Trophoblast cell (in vitro differentiated cells and primary cell): Measurements from ENCODE around the gene NDUFV3.

Source experiments
- DNase-seq, 2 donors: peaks; one replicate each; pipeline ENCODE4 v3.0.0-alpha.2; 2016
- H2AFZ ChIP-seq: 2 replicates; pipeline ENCODE4 v1.6.1; 2013; ENCODE audit warnings: low read length, moderate library complexity, mild to moderate bottlenecking; ENCODE audit not compliant: insufficient read depth, poor library complexity
- H2AK5ac ChIP-seq: 2 replicates; pipeline ENCODE4 v1.6.1; 2013; ENCODE audit warnings: mild to moderate bottlenecking, low read length
- H2BK120ac ChIP-seq: 2 replicates; pipeline ENCODE4 v1.6.1; 2013; ENCODE audit warnings: low read length, mild to moderate bottlenecking, moderate library complexity; ENCODE audit not compliant: insufficient read depth, poor library complexity
- H2BK12ac ChIP-seq: 2 replicates; pipeline ENCODE4 v1.6.1; 2013; ENCODE audit warnings: mild to moderate bottlenecking, low read length, moderate library complexity
- H2BK5ac ChIP-seq: 2 replicates; pipeline ENCODE4 v1.6.1; 2013; ENCODE audit warnings: low read length, low read depth, moderate library complexity, mild to moderate bottlenecking; ENCODE audit not compliant: poor library complexity
- H3K14ac ChIP-seq: 2 replicates; pipeline ENCODE4 v1.6.1; 2013; ENCODE audit warnings: mild to moderate bottlenecking, low read length
- H3K18ac ChIP-seq: 2 replicates; pipeline ENCODE4 v1.6.1; 2013; ENCODE audit warnings: mild to moderate bottlenecking, low read length
- H3K23ac ChIP-seq: 2 replicates; pipeline ENCODE4 v1.6.1; 2013; ENCODE audit warnings: low read length
- H3K27ac ChIP-seq: 2 replicates; pipeline ENCODE4 v1.5.1; 2013; ENCODE audit warnings: low read depth, mild to moderate bottlenecking, inconsistent platforms, low read length, moderate library complexity
- H3K27me3 ChIP-seq: 2 replicates; pipeline ENCODE4 v1.6.1; 2013; ENCODE audit warnings: inconsistent platforms, mild to moderate bottlenecking, low read length, moderate library complexity; ENCODE audit not compliant: insufficient read depth
- H3K36me3 ChIP-seq, 2 experiments: 1 replicate in 1 of 2; 2 replicates in 1 of 2; pipeline ENCODE4 v1.6.1; 2013; ENCODE audit warnings: low read length in 2 of 2, mild to moderate bottlenecking in 2 of 2, moderate library complexity in 1 of 2; ENCODE audit not compliant: insufficient read depth in 2 of 2, control insufficient read depth in 1 of 2
- H3K4ac ChIP-seq: 2 replicates; pipeline ENCODE4 v1.6.1; 2013; ENCODE audit warnings: low read depth, mild to moderate bottlenecking, low read length, moderate library complexity
- H3K4me1 ChIP-seq, 2 experiments: 1 replicate in 1 of 2; 2 replicates in 1 of 2; pipeline ENCODE4 v1.6.1; 2013; ENCODE audit warnings: low read length in 2 of 2, mild to moderate bottlenecking in 2 of 2, moderate library complexity in 1 of 2; ENCODE audit not compliant: insufficient read depth in 2 of 2, control insufficient read depth in 1 of 2
- H3K4me2 ChIP-seq: 2 replicates; pipeline ENCODE4 v1.6.1; 2013; ENCODE audit warnings: inconsistent platforms, mild to moderate bottlenecking, low read length, moderate library complexity
- H3K4me3 ChIP-seq: 2 replicates; pipeline ENCODE4 v1.5.1; 2013; ENCODE audit warnings: mild to moderate bottlenecking, low read depth, low read length, inconsistent platforms
- H3K79me1 ChIP-seq: one replicate; pipeline ENCODE4 v1.6.1; 2013; ENCODE audit warnings: low read length
- H3K79me2 ChIP-seq: 2 replicates; pipeline ENCODE4 v1.6.1; 2013; ENCODE audit warnings: low read length, mild to moderate bottlenecking; ENCODE audit not compliant: control insufficient read depth, insufficient read depth, poor library complexity
- H3K9ac ChIP-seq: 2 replicates; pipeline ENCODE4 v1.6.1; 2013; ENCODE audit warnings: mild to moderate bottlenecking, low read length
- H3K9me3 ChIP-seq: 2 replicates; pipeline ENCODE4 v1.6.1; 2013; ENCODE audit warnings: low read depth, mild to moderate bottlenecking, control low read depth, inconsistent platforms, low read length; ENCODE audit not compliant: insufficient read depth
- H4K12ac ChIP-seq: 2 replicates; pipeline ENCODE4 v1.6.1; 2013; ENCODE audit warnings: low read depth, mild to moderate bottlenecking, low read length, moderate library complexity
- H4K8ac ChIP-seq: 2 replicates; pipeline ENCODE4 v1.6.1; 2013; ENCODE audit warnings: low read depth, mild to moderate bottlenecking, low read length, moderate library complexity
- H4K91ac ChIP-seq: one replicate; pipeline ENCODE4 v1.6.1; 2013; ENCODE audit warnings: low read depth, mild to moderate bottlenecking, low read length, moderate library complexity
- WGBS: extraction: QIAGEN DNeasy Blood & Tissue Kit; methylation state at CpG from one replicate; pipeline ENCODE4 v1.1.7; 2013; ENCODE audit warnings: missing lambda C conversion rate; ENCODE audit not compliant: insufficient read length, insufficient coverage; ENCODE audit errors: extremely low coverage; 5-methylcytosine and 5-hydroxymethylcytosine counted together

Gene NDUFV3

GRCh38 chr21:42855937-42856335 is 37.2 kb upstream of the NDUFV3 start:
- no peak overlapping the region for H3K18ac ChIP-seq
- no peak overlapping the region for H3K14ac ChIP-seq
- no peaks in the 10 kb centered on the region for H3K4me1 ChIP-seq
- no peak overlapping the region for H3K23ac ChIP-seq
- H3K4me2 ChIP-seq, result no peak overlapping the region
- no peak for DNase-seq
- H2BK5ac ChIP-seq, result no peak overlapping the region
- H3K4ac ChIP-seq, result no peak overlapping the region
- no peak overlapping the region for H2AK5ac ChIP-seq
- no peak overlapping the region for H4K12ac ChIP-seq
- no peak overlapping the region for H4K91ac ChIP-seq
- H3K27me3 ChIP-seq, result no peaks in the 10 kb centered on the region
- H3K79me1 ChIP-seq, result no peaks in the 10 kb centered on the region
- H2AFZ ChIP-seq, result no peak overlapping the region
- WGBS, result no CpG with 5 or more reads among the region's 18 CpGs
- no peak overlapping the region for H4K8ac ChIP-seq
- H2BK120ac ChIP-seq, result no peak overlapping the region
- peaks cover 87 to 88% of the 10 kb centered on the region in 2 experiments for H3K36me3 ChIP-seq
- peak overlapping the region; percentile 8 for H3K4me3 ChIP-seq
- no peak overlapping the region for H3K9ac ChIP-seq
- no peak overlapping the region for H2BK12ac ChIP-seq
- no peak overlapping the region for H3K27ac ChIP-seq
- H3K79me2 ChIP-seq, result no peaks in the 10 kb centered on the region
- peaks cover 2% of the 10 kb centered on the region for H3K9me3 ChIP-seq

DNA sequence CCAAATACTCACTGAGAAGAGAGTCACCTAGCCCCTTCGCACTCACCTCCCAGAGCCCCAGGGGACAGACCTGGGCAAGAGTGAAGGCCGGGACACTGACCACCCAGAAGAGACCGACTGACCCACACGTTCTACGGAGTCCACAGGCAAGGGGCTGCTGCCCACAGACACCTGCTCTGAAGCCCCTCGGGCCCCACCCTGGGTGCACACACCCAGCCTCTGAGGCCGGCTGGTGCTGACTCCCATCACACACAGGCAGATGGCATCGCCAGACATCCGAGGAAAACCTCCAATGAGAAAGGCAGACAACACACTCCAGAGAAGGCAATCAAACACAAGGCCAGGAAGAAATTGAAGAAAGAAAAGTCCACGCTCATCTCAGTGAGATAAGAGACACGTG is 35.9 kb upstream of the NDUFV3 start:
- Histone ChIP-seq H2AFZ (no peak overlapping the region), H2BK5ac (no peak overlapping the region), H2BK120ac (no peak overlapping the region), H3K23ac (no peak overlapping the region), H3K27me3 (no peaks in the 10 kb centered on the region), H3K36me3 (peaks cover 82 to 83% of the 10 kb centered on the region in 2 experiments), H4K91ac (no peak overlapping the region), H2BK12ac (no peak overlapping the region), H3K4me1 (no peaks in the 10 kb centered on the region), H3K27ac (no peak overlapping the region), H3K79me2 (no peaks in the 10 kb centered on the region), H3K9me3 (peaks cover 2% of the 10 kb centered on the region), H3K14ac (no peak overlapping the region), H4K12ac (no peak overlapping the region), H3K4ac (no peak overlapping the region), H3K4me2 (no peak overlapping the region), H3K9ac (no peak overlapping the region), H4K8ac (no peak overlapping the region), H3K18ac (no peak overlapping the region), H2AK5ac (no peak overlapping the region), H3K79me1 (no peaks in the 10 kb centered on the region), H3K4me3 (no peak overlapping the region)
- no peak for DNase-seq
- no CpG with 5 or more reads among the region's 11 CpGs for WGBS

DNA sequence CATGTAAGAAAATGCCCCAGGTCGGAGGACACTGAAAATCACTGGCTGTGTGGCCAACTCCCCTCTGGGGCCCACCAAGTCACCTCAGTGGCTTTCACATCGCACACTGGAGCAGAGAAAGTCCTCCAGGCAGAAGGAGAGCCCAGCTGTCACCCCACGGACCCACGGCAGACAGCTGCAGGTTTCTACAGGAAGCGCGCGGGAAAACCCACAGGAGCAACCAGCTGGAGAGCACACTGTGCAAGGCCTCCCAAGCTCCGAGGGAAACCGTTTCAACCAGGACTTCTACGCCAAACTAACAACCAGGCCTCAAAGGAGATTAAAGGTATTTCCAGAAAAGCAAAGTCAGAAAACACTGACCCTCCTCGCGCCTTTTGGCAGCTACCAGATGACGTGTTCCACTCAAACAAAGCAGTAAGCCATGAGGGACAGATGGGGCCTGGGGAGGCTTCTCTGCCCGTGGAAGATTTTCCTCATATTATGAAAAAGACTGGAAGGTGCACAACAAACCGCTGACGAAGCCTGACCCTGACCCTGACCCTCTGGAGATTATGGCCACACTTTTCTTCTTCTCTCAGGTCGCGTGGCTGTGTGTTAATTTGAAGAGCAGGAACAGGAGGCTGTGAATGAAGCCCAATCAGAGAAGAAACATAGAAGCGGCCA is 34.8 kb upstream of the NDUFV3 start:
- no peaks in the 10 kb centered on the region for H3K27me3 ChIP-seq
- no peak overlapping the region for H3K9ac ChIP-seq
- H3K36me3 ChIP-seq, result peaks cover 85% of the 10 kb centered on the region in 2 experiments
- H3K14ac ChIP-seq, result no peak overlapping the region
- no peak overlapping the region for H4K91ac ChIP-seq
- H3K18ac ChIP-seq, result peak overlapping the region; percentile 15
- no peak overlapping the region for H3K4ac ChIP-seq
- H3K4me1 ChIP-seq, result no peaks in the 10 kb centered on the region
- no peak for DNase-seq
- no peaks in the 10 kb centered on the region for H3K79me2 ChIP-seq
- no CpG with 5 or more reads among the region's 19 CpGs for WGBS
- H2BK12ac ChIP-seq, result no peak overlapping the region
- H4K8ac ChIP-seq, result no peak overlapping the region
- H2AK5ac ChIP-seq, result no peak overlapping the region
- no peak overlapping the region for H2BK120ac ChIP-seq
- H3K23ac ChIP-seq, result no peak overlapping the region
- H4K12ac ChIP-seq, result no peak overlapping the region
- no peak overlapping the region for H3K4me3 ChIP-seq
- no peak overlapping the region for H3K4me2 ChIP-seq
- H3K27ac ChIP-seq, result no peak overlapping the region
- peaks cover 2% of the 10 kb centered on the region for H3K9me3 ChIP-seq
- no peaks in the 10 kb centered on the region for H3K79me1 ChIP-seq
- no peak overlapping the region for H2AFZ ChIP-seq
- H2BK5ac ChIP-seq, result no peak overlapping the region

GRCh38 chr21:42858957-42859890 is 33.9 kb upstream of the NDUFV3 start:
- Histone ChIP-seq H3K18ac (no peak overlapping the region), H2AFZ (no peak overlapping the region), H3K9me3 (peaks cover 2% of the 10 kb centered on the region), H3K27me3 (no peaks in the 10 kb centered on the region), H2BK12ac (no peak overlapping the region), H3K4ac (peak overlapping the region; percentile 33), H3K23ac (no peak overlapping the region), H3K14ac (no peak overlapping the region), H3K4me2 (no peak overlapping the region), H3K4me1 (no peaks in the 10 kb centered on the region), H3K9ac (no peak overlapping the region), H3K4me3 (no peak overlapping the region), H2BK5ac (no peak overlapping the region), H3K27ac (no peak overlapping the region), H2BK120ac (no peak overlapping the region), H3K79me1 (no peaks in the 10 kb centered on the region), H2AK5ac (no peak overlapping the region), H3K36me3 (peaks cover 78% of the 10 kb centered on the region in 2 experiments), H4K8ac (no peak overlapping the region), H3K79me2 (no peaks in the 10 kb centered on the region), H4K12ac (no peak overlapping the region), H4K91ac (no peak overlapping the region)
- WGBS, result no CpG with 5 or more reads among the region's 34 CpGs
- no peak for DNase-seq
